ENCODE results near the gene SLC39A3. TPM values are rescaled to one million over a fixed set of nuclear protein-coding genes. Genes with fewer than 3 reads are reported as not detected.

Gene SLC39A3
- total and polyA plus RNA-seq, 7 donors: 7.2 to 35.4 (median 17.1) TPM

GRCh38 chr19:2764945-2765344 is 25.1 kb upstream of the SLC39A3 start:
- peaks cover 45 to 87% (median 61%) of the 10 kb centered on the region in 4 donors for H3K36me3 ChIP-seq
- no peak for TF ChIP-seq CTCF (IDR thresholded peaks at IDR 0.05)
- TF ChIP-seq POLR2A (IDR thresholded peaks at IDR 0.05): no peak
- TF ChIP-seq POLR2AphosphoS5 (IDR thresholded peaks at IDR 0.05): no peak
- TF ChIP-seq EP300 (IDR thresholded peaks at IDR 0.05): no peak
- DNase-seq: no peak
- intact Hi-C loops (cut with DNase I): no loop called here
- no peak overlapping the region for H3K4me3 ChIP-seq
- H3K4me1 ChIP-seq: peaks cover 0 to 11% (median 8%) of the 10 kb centered on the region in 4 donors
- no peak overlapping the region for H3K27ac ChIP-seq
- no peaks in the 10 kb centered on the region for H3K9me3 ChIP-seq
- 96 to 97% methylated on average over 21 of the region's 21 CpGs for WGBS, 2 donors
- no peaks in the 10 kb centered on the region for H3K27me3 ChIP-seq

- peaks cover 0 to under 1% (median 0%) of the 10 kb centered on the region in 4 donors for H3K4me1 ChIP-seq
- 97% methylated on average over 12 of the region's 12 CpGs for WGBS, 2 donors
Measured at GRCh38 chr19:2763687-2764086, 23.9 kb upstream of the SLC39A3 start.

GRCh38 chr19:2762783-2763496 is 23.1 kb upstream of the SLC39A3 start:
- no peak for DNase-seq
- TF ChIP-seq POLR2A (IDR thresholded peaks at IDR 0.05): no peak
- no peak for TF ChIP-seq EP300 (IDR thresholded peaks at IDR 0.05)
- TF ChIP-seq POLR2AphosphoS5 (IDR thresholded peaks at IDR 0.05): no peak
- no peak for TF ChIP-seq CTCF (IDR thresholded peaks at IDR 0.05)
- Histone ChIP-seq H3K4me3 (no peak overlapping the region), H3K9me3 (no peaks in the 10 kb centered on the region), H3K27me3 (no peaks in the 10 kb centered on the region), H3K4me1 (no peaks in the 10 kb centered on the region), H3K27ac (no peak overlapping the region), H3K36me3 (peaks cover 45 to 97% (median 64%) of the 10 kb centered on the region in 4 donors)
- 97% methylated on average over 23 of the region's 23 CpGs for WGBS, 2 donors
- intact Hi-C loops (cut with DNase I): no loop called here

More at GRCh38 chr19:2763687-2764086, 23.9 kb upstream of the SLC39A3 start:
- Histone ChIP-seq H3K27ac (no peak overlapping the region), H3K9me3 (no peaks in the 10 kb centered on the region), H3K4me3 (no peak overlapping the region), H3K27me3 (no peaks in the 10 kb centered on the region), H3K36me3 (peaks cover 45 to 97% (median 66%) of the 10 kb centered on the region in 4 donors)
- intact Hi-C loops (cut with DNase I): no loop called here
- TF ChIP-seq CTCF (IDR thresholded peaks at IDR 0.05): no peak
- no peak for TF ChIP-seq POLR2A (IDR thresholded peaks at IDR 0.05)
- TF ChIP-seq EP300 (IDR thresholded peaks at IDR 0.05): no peak
- TF ChIP-seq POLR2AphosphoS5 (IDR thresholded peaks at IDR 0.05): no peak
- DNase-seq: no peak

- Histone ChIP-seq H3K36me3 (peaks cover 47 to 97% (median 66%) of the 10 kb centered on the region in 4 donors), H3K27me3 (no peaks in the 10 kb centered on the region), H3K4me3 (no peak overlapping the region), H3K27ac (no peak overlapping the region), H3K9me3 (no peaks in the 10 kb centered on the region), H3K4me1 (no peaks in the 10 kb centered on the region)
- no peak for DNase-seq
- 94 to 96% methylated on average over 43 of the region's 43 CpGs for WGBS, 2 donors
- TF ChIP-seq POLR2AphosphoS5 (IDR thresholded peaks at IDR 0.05) (no peak), CTCF (IDR thresholded peaks at IDR 0.05) (no peak), EP300 (IDR thresholded peaks at IDR 0.05) (no peak), POLR2A (IDR thresholded peaks at IDR 0.05) (no peak)
- intact Hi-C loops (cut with DNase I): no loop called here
Measured at GRCh38 chr19:2761876-2762782, 22.3 kb upstream of the SLC39A3 start.

Data from sigmoid colon (tissue), 7 donors.